DLD1 (cell line): ENCODE results near the gene RABGGTA.

ENCODE experiments used
- in situ Hi-C: cut with HindIII; loops from 2 replicates; pipeline ENCODE4 v1.10.0; 2017; ENCODE audit warnings: low sequenced_read_pairs

Gene RABGGTA

DNA sequence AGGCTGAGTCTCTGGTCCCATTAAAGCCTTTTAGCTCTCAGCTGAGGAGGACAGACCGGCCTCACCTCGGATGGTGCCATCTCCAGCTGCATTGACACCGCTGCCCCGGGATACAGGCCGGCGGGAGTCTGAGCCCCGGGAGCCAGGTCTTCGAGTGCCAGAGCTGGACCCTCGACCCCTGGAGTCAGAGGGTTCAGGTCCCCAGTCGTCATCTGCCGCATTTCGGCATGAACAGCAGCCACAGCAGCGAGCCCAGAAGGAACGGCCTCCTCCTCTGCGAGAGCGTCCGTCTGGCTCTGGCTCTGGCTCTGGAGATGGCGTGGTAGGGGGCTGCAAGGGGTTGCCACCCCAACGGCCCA is 9.4 kb downstream of the RABGGTA start:
- in situ Hi-C loops, result no loop called here

GRCh38 chr14:24261256-24261968 is 10.0 kb downstream of the RABGGTA start:
- in situ Hi-C loops, result no loop called here

GRCh38 chr14:24260780-24261157 is 10.6 kb downstream of the RABGGTA start:
- in situ Hi-C loops, result no loop called here

DNA sequence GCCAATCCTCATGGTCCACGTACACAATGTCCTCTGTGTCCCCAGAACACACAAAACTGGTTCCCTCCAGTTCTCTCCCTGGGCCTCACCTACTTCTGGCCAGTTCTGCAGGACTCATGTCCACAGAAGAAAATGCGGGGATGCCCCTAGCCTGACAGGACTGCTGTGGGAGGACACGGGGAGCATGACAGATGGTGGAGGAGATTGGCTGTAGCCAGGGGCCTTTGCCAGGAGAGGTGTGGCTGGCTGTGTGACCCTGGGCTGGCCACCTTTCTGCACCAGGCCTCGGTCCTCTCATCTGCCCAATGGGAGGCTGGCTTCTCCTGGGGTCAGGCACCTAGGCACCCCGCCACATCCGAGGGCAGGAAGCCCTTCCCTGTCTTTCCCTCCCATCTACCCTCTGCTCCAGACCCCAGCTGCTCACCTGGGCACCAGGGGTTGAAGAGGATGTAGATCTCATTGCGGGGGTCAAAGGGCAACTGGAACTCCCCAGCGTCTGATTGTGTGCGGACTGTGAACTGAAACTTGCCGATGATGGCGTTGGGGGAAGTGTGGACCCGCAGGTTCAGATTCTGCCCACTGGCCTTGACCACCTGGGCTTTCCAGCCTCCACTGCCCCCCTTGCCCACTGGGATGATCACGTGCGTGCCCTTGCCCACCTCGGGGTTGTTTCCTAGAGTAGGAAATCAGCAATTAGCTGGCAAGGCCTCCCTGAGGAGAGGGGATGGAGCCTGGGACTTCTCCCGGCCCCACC is 11.2 kb downstream of the RABGGTA start:
- in situ Hi-C loops, result no loop called here

DNA sequence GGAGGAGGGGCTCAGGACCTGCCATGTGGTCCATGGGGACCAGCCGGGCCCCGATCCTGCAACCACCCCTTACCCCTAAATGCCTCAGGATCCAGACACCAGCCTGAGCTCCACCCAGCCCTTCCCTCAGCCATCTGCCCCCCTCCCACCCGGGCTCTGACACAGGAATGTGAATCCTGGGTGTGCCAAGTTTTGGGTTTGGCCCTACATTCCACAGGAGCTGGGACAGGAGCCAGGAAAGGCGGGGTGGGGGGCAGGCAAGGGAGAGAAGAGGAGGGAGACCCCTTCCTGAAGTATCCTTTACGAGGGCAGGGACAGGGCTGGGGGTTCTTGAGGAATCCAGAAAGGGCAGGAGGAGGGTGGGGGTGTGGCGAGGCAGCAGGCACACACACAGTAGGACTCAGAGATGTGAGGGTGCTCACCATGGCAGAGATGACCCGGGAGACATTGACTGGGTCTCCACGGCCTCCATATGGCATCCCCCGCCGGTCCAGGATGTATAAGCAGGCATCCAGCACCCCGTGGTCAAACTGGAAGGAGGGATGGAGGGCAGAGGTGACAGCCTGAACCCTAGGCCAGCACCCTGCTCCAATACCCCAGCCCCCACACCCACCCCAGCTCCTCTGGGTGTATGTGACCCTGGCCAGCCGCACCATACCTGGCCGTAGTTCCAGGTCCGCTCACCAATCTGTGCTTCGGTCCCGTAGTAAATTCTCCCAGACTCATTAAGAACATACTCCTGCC is 11.9 kb downstream of the RABGGTA start:
- in situ Hi-C loops, result no loop called here

DNA sequence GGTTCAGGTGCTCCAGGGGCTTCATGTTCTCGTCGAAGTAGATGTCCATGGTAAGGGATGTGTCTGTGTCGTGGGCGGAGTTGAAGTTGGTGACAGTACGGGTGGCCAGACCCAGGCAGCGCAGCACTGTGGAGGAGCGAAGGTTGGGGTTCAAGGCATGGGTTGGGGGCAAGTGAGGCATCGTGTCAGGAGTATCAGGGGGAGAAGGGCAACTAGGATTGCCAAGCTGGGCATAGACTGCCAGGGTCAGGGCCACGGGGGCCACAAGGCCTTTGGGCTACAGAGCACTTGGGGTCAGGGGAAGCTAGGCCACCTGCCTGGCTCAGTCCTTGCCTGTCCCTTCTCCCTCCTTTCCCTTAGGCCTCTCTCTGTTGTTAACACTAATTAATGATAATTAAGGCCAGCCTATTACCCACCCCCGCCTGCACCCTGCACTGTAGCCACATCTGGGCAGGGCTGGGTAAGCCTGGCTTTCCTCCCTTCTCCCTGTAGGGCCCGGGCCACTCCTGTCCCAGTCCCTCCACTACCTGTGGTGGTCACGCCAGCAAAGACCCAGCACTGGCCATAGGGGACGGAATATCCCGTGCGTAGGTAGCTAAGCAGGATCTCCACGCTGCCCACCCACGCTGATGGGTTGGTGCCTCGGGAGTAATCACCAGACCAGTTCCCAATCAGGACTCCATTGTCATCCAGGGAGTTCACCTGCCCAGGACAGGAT is 12.7 kb downstream of the RABGGTA start:
- in situ Hi-C loops, result no loop called here

- in situ Hi-C loops, result no loop called here
Measured at GRCh38 chr14:24258119-24258518, 13.3 kb downstream of the RABGGTA start.

- in situ Hi-C loops, result no loop called here
Measured at GRCh38 chr14:24256960-24257359, 14.4 kb downstream of the RABGGTA start.

GRCh38 chr14:24255931-24256711 is 15.3 kb downstream of the RABGGTA start:
- in situ Hi-C loops, result no loop called here

GRCh38 chr14:24255438-24255837 is 16.0 kb downstream of the RABGGTA start:
- in situ Hi-C loops, result no loop called here

DNA sequence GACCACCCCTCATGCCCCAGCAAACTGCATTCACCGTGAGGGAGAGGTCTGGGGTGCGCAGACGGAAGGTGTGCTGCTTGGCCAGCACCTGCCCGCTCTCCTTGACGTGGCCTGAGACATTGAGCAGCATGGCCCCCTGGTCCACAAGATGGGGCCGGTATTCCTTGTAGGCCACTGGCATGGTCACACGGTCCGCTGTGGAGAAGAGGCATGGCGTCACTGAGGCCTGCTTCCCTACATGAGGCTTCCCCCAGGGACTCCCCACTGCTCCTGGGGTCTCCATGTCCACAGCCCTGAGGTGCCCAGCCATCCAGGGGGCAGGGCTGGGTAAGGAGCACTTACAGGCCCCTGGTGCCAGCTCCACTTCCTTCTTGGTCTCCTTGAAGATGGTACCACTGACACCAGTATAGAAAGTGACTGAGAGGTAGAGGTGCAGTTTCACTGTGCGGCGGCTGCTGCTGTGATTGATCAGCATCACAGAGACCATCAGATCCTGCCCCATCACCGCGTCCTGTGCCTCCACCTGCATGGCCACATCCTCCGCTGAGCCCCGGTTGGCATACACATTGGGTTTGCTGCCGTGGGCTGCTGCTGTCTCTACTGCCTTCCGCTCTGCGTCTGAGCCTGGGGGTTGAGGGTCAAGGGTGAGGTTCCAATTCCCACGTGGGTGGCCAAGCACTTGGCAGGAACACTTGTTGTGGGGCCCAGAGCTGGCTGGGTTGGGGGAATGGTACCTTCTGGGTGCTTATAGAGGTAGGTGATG is 16.6 kb downstream of the RABGGTA start:
- in situ Hi-C loops, result no loop called here

DNA sequence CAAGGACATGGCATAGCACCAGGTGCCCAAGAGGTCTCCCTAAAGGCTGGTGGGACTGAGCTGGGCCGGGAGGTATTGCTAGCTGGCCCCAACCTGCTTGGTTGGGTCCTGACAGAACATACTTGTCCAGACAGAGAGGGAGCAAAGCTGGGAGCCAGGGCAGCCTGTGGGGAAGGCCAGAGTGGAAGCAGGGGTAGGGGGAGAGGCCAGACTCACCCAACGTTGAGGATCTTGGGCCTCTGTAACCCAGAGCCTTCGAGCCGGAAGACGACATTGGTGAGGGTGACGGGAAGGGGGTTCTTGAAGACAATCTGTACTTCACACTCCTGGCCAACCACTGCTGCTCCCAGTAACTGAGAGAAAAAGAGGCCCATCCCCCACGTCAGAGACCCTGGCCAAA is 17.5 kb downstream of the RABGGTA start:
- in situ Hi-C loops, result no loop called here

DNA sequence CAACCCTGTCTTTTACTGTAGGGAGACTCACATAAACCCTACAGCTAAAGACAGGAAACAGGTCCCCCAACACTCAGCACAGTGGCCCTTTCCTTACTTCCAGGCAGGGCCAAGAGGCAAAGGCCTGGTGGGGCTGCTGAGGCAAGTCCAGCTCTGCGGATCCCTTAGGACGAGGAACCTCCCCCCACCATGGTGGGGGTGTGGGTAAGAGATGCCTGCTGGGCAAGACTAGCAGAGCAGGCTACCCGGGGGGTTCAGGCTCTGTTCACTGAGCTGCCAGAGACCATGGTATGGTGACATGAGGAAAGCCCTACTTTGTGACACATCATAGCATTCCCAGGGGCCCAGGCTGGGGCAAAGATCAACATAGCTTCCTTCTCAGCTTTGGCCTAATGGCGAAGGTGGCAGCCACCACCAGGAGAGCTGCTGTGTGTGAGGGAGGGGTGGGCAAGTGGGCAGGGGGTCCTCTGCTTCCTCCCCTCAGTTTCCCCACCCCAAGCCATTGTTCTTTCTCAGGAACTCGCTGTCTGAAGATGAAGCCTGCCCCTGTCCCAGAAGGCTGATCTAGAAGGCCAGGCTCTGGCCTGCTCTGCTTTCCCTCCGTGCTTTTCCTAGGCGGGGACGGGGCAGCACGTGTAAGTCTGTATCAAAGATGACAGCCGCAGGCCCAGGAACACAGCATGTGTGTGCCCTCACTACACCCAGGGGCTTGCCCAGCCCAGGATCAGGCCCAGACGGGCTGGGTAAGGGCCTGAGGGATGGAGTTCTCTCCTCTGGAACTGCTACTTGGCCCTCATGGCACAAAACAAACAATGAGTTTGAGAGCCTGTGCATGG is 18.9 kb downstream of the RABGGTA start:
- in situ Hi-C loops, result no loop called here

DNA sequence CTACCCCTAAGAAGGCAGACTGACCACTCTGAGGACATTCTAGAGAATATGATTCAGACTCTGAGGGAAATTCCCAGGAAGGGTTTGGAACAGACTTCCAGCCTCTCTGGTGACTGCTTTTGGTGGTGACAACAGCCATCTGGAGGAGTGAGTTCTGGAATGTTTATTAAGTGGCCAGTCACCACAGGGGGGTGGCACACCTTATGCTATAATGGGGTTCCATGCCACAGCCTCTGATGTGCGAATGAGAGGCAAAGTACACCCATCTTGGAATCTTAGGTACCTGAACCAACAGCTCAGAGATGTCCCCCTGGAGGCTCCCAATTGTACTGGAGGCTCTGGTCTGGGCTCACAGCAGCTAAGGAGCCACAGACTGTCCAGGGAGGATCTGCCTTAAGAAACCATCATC is 19.5 kb downstream of the RABGGTA start:
- in situ Hi-C loops, result no loop called here

- in situ Hi-C loops, result no loop called here
Measured at GRCh38 chr14:24250354-24250753, 21.0 kb downstream of the RABGGTA start.

DNA sequence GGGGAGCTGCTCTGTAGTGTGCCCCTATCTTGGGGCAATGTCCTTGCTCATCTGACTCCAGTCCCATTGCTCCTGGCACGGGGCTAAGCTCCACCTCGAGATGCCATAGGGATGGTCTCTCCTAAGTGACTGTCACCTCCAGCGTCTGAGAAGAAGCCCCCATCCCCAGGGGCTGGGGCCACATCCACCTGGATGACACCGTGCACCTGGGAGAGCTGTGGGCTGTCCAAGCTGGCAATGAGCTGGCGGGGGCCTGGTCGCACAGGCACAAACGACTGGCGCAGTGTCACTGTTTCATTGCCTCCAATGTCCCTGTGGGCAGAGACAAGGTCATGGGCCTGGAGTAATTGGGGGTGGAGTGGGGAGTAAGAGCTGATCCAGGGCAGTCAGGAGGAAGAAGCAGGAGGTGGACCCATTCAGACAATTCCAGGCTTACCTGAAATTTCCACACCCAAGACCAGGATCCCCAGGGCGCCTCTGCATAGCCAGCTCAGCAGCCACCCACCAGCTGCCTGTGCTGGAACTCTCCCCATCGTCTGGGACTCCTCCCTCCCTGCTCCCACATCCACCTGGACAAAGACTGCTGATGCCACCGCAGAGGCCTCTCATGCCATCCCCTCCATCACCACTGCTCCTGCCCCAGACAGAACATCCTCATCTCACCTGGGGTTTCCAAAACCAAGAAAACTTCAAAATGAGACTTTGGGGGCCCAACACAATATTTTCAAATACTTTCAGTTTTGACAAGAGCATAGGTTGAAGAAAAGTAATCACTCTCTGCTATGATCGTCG is 22.0 kb downstream of the RABGGTA start:
- in situ Hi-C loops, result no loop called here

GRCh38 chr14:24247422-24247821 is 24.0 kb downstream of the RABGGTA start:
- in situ Hi-C loops, result no loop called here

DNA sequence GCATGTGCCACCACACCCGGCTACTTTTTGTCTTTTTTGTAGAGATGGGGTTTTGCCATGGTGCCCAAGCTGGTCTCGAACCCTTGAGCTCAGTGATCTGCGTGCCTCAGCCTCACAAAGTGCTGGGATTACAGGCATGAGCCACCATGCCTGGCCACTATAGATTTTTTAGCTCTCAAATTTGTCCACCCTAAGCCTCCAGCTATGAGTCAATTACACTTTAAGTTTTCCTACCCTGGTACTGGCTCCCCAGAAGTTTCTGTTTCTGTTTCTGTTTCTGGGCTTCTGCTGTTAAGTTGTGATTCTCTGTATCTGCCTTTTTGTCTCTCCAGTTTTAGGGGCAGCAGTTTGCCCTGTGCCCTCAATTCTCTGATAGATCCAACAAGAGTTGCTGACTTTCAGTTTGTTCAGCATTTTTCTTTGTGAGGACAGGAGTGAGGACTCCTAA is 24.6 kb downstream of the RABGGTA start:
- in situ Hi-C loops, result no loop called here
